GM21447 (cell line): Measurements from ENCODE around the gene DBX1.
"Not testable (repeated sequence)": the region's sequence is repeated elsewhere in the genome, so short reads cannot be mapped to it uniquely, and the experiment has no call there.

Experiments used
- ATAC-seq: cut with Tn5 transposase; IDR thresholded peaks from one replicate; pipeline ENCODE4 v1.9.1; 2021; ENCODE audit not compliant: unreplicated experiment

DBX1 gene

GRCh38 chr11:20161923-20162744 is 1.9 kb upstream of the DBX1 start:
- ATAC-seq, result no peak

DNA sequence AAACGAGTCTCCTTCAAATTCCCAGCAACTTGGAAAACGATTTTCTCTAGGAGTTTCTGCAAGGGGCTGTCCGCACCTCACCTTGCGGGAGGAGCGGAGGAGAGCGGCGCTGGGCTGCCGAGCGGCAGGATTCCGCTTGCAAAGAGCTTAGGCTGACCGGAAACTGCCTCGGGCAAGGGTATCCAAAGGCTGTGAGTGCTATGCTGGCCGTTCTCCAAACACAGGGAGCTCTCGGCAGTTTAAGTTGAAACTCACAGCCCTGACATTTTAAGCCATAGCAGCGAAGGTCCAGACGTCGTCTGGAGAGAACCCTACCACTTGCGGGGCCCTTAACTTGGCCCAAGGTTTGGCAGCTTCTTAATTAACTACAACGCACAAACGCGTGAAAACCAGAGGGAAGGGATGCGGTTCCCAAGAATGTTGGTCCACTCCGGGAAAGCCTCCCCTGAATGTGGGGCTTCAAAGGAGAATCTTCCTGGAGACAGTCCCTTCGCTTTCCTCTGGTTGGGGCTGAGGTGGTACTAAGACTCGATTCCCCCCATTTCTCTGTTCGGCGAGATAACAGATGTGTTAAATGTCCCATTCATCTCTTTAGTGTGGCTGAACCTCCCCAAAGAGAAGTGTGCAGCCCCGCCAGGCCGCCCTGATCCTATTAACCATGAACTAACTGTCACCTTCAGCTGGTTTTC is 1.1 kb upstream of the DBX1 start:
- ATAC-seq, result no peak

GRCh38 chr11:20159466-20160381 is 551 bp downstream of the DBX1 start:
- no peak for ATAC-seq

- ATAC-seq, result no peak
These were observed 1.5 kb downstream of the DBX1 start for GRCh38 chr11:20158597-20159257.

DNA sequence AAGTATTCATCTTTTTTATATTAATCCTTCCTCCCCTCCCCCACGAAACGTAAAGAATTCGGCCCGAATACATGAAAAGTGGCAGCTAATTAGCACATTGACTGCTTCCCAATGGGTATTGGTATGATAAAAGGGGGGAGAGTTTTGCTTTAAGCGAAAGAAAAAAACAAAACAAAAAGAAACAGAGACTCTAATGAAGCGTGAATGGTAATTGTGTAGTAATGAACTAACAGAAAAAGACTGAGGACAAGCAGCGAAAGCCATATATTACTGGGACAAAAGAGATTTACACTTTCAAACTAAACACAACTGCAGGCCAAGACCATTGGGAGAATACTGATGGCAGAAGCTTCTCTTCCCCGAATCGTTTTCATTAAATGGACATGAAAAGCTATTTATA is 2.5 kb downstream of the DBX1 start:
- no peak for ATAC-seq

GRCh38 chr11:20156876-20157613 is 3.2 kb downstream of the DBX1 start:
- ATAC-seq, result no peak

GRCh38 chr11:20156280-20156875 is 3.9 kb downstream of the DBX1 start:
- ATAC-seq, result no peak

- ATAC-seq, result no peak
These were observed 4.5 kb downstream of the DBX1 start for GRCh38 chr11:20155683-20156279.

DNA sequence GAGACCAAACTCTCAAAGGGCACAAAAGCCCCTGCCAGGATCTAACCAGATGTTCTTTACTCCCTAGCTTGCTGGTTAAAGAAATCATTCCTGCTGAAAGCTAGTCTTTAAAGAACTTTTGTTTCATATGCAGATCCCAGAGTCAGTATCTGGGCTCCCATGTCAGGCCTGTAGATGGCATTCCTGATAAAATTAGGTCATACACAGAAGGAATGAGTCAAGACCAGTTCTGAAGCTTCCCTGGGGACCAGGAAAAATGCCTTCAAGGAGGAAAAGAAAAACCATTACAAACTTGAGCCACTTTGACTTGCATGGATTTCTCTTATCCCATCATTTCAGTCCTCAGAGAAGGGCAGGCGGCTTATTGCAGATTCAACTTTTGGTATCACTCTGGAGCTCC is 5.9 kb downstream of the DBX1 start:
- ATAC-seq, result no peak

DNA sequence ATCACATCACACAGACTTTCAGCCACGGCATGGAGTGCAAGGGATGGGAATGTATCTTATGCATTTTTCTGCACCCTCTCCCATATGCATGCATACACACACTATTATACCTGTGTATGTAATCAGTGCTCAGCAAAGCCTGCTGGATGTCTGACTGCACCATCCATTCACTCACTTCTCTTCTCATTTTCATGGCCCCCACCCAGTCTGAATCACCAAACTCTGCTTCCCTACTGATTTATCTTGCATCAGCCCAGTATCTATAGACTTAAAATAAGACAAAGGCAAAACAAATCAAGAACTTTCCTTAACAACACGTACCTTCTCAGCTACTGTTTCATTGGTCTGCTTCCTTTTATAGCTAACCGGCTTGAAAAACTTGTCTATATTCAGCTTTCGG is 21.6 kb downstream of the DBX1 start:
- ATAC-seq, result no peak

GRCh38 chr11:20137637-20138036 is 22.6 kb downstream of the DBX1 start:
- ATAC-seq, result no peak

GRCh38 chr11:20134991-20135736 is 25.1 kb downstream of the DBX1 start:
- no peak for ATAC-seq

DNA sequence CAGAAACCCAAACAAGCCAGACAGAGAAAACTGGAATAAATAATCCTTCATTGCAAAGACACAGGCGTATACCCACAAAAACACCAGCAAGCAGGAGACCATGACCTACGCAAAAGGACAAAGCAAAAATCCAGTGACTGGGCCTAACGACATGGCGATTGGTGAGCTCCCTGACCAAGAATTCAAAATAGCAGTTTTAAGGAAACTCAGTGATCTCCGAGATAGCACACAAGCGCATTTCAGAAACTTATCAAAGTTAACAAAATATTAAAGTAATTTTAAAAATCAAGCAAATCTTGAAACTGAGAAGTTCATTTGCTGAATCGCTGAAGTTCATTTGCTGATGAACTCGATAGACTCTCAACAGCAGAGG is 27.6 kb downstream of the DBX1 start:
- ATAC-seq, result no peak

DNA sequence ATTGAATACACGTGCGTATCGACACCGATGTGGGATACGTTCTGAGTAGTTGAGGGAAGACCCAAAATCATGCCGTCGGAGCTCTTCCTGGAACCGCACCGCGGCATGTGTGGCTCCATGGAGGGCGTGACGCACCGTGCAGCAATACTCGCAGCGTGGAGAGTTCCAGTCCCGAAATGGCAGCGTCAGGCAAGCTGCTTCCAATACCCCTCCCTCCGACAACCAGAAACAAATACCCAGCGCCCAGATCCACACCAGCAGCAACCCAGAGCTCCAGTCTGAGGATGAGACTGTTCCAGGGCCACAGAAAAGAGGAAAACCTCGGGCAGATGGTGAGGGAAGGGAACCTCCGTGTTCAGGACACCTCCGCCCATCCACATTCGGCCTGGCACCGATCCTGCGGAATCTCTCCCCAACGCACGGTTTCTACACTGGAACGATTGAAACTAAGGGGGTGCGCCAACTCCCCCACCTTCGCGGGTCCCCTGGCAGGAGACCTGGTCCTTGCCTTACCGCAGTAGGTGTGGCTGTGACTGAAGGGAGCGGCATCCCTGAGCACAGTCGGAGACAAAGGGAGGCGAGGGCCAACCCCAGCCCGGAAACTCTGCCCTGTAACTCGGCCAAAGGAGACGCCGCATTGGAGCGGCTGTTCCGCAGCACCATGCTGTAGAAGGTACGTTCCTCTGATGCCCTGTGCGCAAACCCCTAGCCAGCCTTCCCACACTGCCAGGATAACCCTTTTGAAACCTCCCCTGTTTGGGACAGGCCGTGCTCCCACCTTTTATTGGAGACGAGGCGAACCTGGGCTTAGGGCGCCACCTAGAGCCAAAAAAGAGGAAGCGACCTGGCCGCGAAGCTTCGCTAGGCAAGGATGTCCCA is 28.2 kb downstream of the DBX1 start:
- no peak for ATAC-seq

- no peak for ATAC-seq
These were observed 30.6 kb downstream of the DBX1 start for GRCh38 chr11:20129665-20130064.

DNA sequence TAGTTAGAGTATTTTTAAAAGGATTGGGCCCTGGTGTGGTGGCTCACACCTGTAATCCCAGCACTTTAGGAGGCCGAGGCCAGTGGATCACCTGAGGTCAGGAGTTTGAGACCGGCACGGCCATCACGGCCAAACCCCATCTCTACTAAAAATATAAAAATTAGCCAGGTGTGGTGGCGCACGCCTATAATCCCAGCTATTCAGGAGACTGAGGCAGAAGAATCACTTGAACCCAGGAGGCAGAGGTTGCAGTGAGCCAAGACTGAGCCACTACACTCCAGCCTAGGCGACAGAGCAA is 31.8 kb downstream of the DBX1 start:
- ATAC-seq, result not testable (repeated sequence)

DNA sequence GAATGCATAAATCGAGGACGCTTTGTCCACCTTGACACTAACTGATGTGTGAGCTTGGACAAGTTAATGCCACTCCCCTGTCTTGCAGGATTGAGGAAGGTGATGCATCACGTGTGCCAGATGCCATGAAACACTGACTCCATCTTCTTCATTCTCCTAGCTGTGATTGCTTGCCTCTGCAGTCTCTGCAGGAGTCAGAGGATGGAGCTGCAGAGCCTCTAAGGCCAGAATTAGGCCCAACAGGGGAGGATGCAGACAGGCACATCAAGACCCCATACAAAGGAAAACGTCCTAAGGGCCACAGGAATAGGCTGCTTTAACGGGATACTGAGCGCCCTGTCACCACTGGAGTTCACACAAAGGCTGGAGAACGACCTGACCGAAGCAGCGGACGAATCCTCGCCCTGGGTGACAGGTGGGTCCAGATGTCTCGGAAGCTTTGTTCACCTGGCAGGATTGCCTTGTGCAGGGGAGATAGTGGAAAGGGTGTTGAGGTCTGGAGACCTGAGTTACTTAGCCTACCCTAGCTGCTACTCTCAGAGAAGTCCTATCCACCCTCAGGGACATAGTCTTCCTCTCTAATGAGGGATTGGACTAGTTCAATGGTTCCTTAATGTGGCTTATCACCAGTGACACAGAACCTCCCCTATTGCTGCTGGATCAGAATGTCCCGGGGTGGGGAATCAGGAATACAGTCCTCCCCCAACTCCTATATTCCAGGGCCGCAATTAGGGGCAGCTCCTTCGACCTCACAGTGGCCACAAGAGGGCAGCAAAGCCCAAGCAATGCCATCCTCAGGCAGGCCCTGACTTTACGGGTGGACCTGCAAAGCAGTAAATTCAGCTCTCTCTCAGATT is 32.4 kb downstream of the DBX1 start:
- peak; percentile 65 for ATAC-seq
